ENCODE data around the gene ZNF319.

ZNF319 gene

GRCh38 chr16:57959121-57959520, 41.4 kb downstream of the ZNF319 start:
- Histone ChIP-seq H4K20me1 (ENCODE audit: insufficient read depth, low read length) (no peaks in the 10 kb centered on the region), H2AFZ (ENCODE audit: low read length) (no peak overlapping the region)
- TF ChIP-seq EZH2 (optimal IDR thresholded peaks at IDR 0.05; ENCODE audit: low read depth, low read length) (no peak), CTCF (IDR thresholded peaks at IDR 0.05; ENCODE audit: low read length) (no peak), EZH2phosphoT487 (IDR thresholded peaks at IDR 0.05; ENCODE audit: low read length) (no peak)

DNA sequence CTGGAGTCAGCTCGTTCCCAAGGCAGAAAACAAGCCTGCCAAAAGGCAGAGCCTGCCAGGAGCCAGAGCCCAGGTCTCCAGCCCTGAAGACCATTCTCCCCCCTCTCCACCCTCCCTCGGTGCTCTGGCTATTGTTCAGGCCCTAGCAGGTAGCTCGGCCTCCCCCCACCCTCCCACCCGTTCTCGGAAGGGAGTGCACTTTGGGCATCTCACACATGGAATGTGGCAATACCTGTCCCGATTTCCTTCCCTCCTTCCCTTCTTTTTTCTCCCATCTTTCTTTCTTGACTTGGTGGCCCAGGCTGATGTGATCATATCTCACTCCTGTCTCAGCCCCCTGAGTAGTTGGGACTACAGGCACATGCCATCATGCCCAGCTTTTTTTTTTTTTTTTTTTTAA, 41.9 kb downstream of the ZNF319 start:
- Histone ChIP-seq H3K4me2 (ENCODE audit: low read depth, low read length) (no peak overlapping the region), H3K27me3 (replicated peaks; ENCODE audit: insufficient read depth, low read length) (no peaks in the 10 kb centered on the region), H3F3A (ENCODE audit: insufficient read depth, low read length) (no peaks in the 10 kb centered on the region), H3K36me3 (replicated peaks; ENCODE audit: insufficient read depth, low read length) (no peaks in the 10 kb centered on the region), H3K4me3 (ENCODE audit: low read length) (no peak overlapping the region), H3K9me2 (replicated peaks; ENCODE audit: insufficient read depth, low read length) (no peaks in the 10 kb centered on the region), H2AFZ (ENCODE audit: low read length) (no peak overlapping the region), H3K9ac (ENCODE audit: low read length) (no peak overlapping the region), H3K79me2 (ENCODE audit: low read length) (no peaks in the 10 kb centered on the region), H3K27ac (ENCODE audit: low read length) (no peak overlapping the region), H3K9me3 (replicated peaks; ENCODE audit: insufficient read depth, low read length) (no peaks in the 10 kb centered on the region), H4K20me1 (ENCODE audit: insufficient read depth, low read length) (no peaks in the 10 kb centered on the region), H3K4me1 (ENCODE audit: low read length) (0 out of 2 replicates have a peak, but pooled peaks cover 4% of the 10 kb centered on the region)
- TF ChIP-seq EZH2 (optimal IDR thresholded peaks at IDR 0.05; ENCODE audit: low read depth, low read length) = no peak
- DNase-seq = no peak

More at GRCh38 chr16:57959121-57959520, 41.4 kb downstream of the ZNF319 start:
- no peaks in the 10 kb centered on the region for H3K9me3 ChIP-seq (replicated peaks; ENCODE audit: insufficient read depth, low read length)
- 0 out of 2 replicates have a peak, but pooled peaks cover 4% of the 10 kb centered on the region for H3K4me1 ChIP-seq (ENCODE audit: low read length)
- no peaks in the 10 kb centered on the region for H3K79me2 ChIP-seq (ENCODE audit: low read length)
- DNase-seq = no peak
- H3K27me3 ChIP-seq (replicated peaks; ENCODE audit: insufficient read depth, low read length) = no peaks in the 10 kb centered on the region
- no peak overlapping the region for H3K27ac ChIP-seq (ENCODE audit: low read length)
- H3K9me2 ChIP-seq (replicated peaks; ENCODE audit: insufficient read depth, low read length) = no peaks in the 10 kb centered on the region
- no peak overlapping the region for H3K9ac ChIP-seq (ENCODE audit: low read length)
- H3K4me2 ChIP-seq (ENCODE audit: low read depth, low read length) = no peak overlapping the region
- no peaks in the 10 kb centered on the region for H3K36me3 ChIP-seq (replicated peaks; ENCODE audit: insufficient read depth, low read length)
- no peak overlapping the region for H3K4me3 ChIP-seq (ENCODE audit: low read length)
- H3F3A ChIP-seq (ENCODE audit: insufficient read depth, low read length) = no peaks in the 10 kb centered on the region

DNA sequence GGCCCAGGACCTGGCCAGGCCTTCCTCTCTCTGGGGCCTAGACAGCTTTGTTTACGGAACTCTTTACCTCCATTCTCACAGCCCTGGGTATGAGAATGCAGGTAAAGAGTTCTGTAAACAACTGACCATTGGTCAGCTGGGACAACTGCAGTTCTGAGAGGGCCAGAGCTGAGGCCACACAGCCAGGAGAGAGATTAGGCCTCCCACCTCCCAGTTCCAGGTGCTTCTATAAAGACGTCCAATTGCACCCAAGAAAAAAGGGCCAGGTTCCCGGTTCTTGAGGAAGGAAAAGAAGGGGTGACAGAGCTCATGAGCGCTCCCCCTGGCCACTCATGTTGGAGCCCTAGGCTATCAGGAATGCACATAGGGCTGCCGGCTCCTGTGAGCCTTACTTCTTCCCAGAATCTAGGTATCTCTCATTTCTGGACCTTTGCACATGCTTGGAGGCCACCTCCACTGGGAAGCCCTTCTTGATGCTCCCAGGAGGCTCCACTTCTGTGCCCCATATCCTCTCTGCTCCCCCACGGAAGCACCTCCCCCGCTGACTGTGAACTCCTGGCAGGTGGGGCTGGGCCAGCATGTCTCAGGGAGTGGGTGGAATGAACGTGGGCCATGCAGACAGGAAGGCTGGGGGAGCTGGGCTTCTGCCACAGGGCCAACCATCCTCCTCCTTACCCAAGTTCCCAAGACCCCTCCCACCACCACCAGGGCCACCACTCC, 42.6 kb downstream of the ZNF319 start:
- Histone ChIP-seq H3K9ac (ENCODE audit: low read length) (no peak overlapping the region), H4K20me1 (ENCODE audit: insufficient read depth, low read length) (no peaks in the 10 kb centered on the region), H3K79me2 (ENCODE audit: low read length) (no peaks in the 10 kb centered on the region), H3K27me3 (replicated peaks; ENCODE audit: insufficient read depth, low read length) (no peaks in the 10 kb centered on the region), H3F3A (ENCODE audit: insufficient read depth, low read length) (no peaks in the 10 kb centered on the region), H3K4me2 (ENCODE audit: low read depth, low read length) (no peak overlapping the region), H3K27ac (ENCODE audit: low read length) (no peak overlapping the region), H2AFZ (ENCODE audit: low read length) (no peak overlapping the region), H3K36me3 (replicated peaks; ENCODE audit: insufficient read depth, low read length) (no peaks in the 10 kb centered on the region), H3K4me3 (ENCODE audit: low read length) (no peak overlapping the region), H3K9me2 (replicated peaks; ENCODE audit: insufficient read depth, low read length) (no peaks in the 10 kb centered on the region), H3K9me3 (replicated peaks; ENCODE audit: insufficient read depth, low read length) (no peaks in the 10 kb centered on the region), H3K4me1 (ENCODE audit: low read length) (0 out of 2 replicates have a peak, but pooled peaks cover 4% of the 10 kb centered on the region)
- TF ChIP-seq EZH2 (optimal IDR thresholded peaks at IDR 0.05; ENCODE audit: low read depth, low read length) (no peak), CTCF (IDR thresholded peaks at IDR 0.05; ENCODE audit: low read length) (no peak), EZH2phosphoT487 (IDR thresholded peaks at IDR 0.05; ENCODE audit: low read length) (no peak)
- no peak for DNase-seq
